Panc1 (cell line): ENCODE results near the gene ATP9A. TPM values are rescaled to one million over a fixed set of nuclear protein-coding genes. Genes with fewer than 3 reads are reported as not detected.

ENCODE experiments used
- ATAC-seq: fragments of 200-7000 bp; cut with Tn5 transposase; 2 replicates; pipeline ENCODE4 v1.9.1; 2020; ENCODE audit warnings: mild to moderate bottlenecking, moderate library complexity
- BruUV-seq: library from RNA; stranded (reverse); fragments of 400-500 nt; replicated peaks from 2 replicates; lab custom pipeline; 2021; lab: Mats Ljungman, UMichigan
- CTCF ChIA-PET: fragments of 300-600 bp; sonication (Branson Sonifier 250); formaldehyde crosslinking; loops from one replicate; lab custom pipeline; 2022; ENCODE audit warnings: antibody characterized with exemption; lab: Charles Lee
- POLR2A ChIA-PET: fragments of 300-600 bp; sonication (Branson Sonifier 250); formaldehyde crosslinking; loops from one replicate; lab custom pipeline; 2022; ENCODE audit warnings: antibody characterized with exemption; lab: Charles Lee
- DNase-seq: peaks from one replicate; pipeline ENCODE4 v3.0.0-alpha.2; 2010; ENCODE audit warnings: low read depth, low spot score
- H3K27ac ChIP-seq: 2 replicates; pipeline ENCODE4 v1.5.1; 2011; ENCODE audit warnings: mild to moderate bottlenecking, low read length, inconsistent platforms
- H3K27me3 ChIP-seq: fragments of 200-500 bp; sonication (Bioruptor generic); 2 replicates; pipeline ENCODE4 v1.6.0; 2014; ENCODE audit warnings: low read length, inconsistent platforms; ENCODE audit not compliant: control insufficient read depth, insufficient read depth
- H3K36me3 ChIP-seq: fragments of 200-500 bp; sonication (Bioruptor generic); 2 replicates; pipeline ENCODE4 v1.5.1; 2014; ENCODE audit warnings: inconsistent platforms, mild to moderate bottlenecking, low read length, moderate library complexity; ENCODE audit not compliant: control insufficient read depth, insufficient read depth
- H3K4me1 ChIP-seq: 2 replicates; pipeline ENCODE4 v1.5.1; 2011; ENCODE audit warnings: inconsistent platforms, mild to moderate bottlenecking, low read length, moderate library complexity; ENCODE audit not compliant: control insufficient read depth, insufficient read depth
- H3K4me3 ChIP-seq, 2 experiments: 2 replicates each; pipeline ENCODE4 v1.5.1; 2011 to 2012; ENCODE audit warnings: low read depth in 2 of 2, low read length in 2 of 2, mild to moderate bottlenecking in 2 of 2, inconsistent platforms in 1 of 2, moderate library complexity in 1 of 2
- H3K9me3 ChIP-seq: fragments of 200-500 bp; sonication (Bioruptor generic); 2 replicates; pipeline ENCODE4 v1.5.1; 2014; ENCODE audit warnings: low read depth, mild to moderate bottlenecking, inconsistent platforms, low read length, moderate library complexity; ENCODE audit not compliant: control insufficient read depth, insufficient read depth
- CTCF ChIP-seq: fragments of 450-650 bp; IDR thresholded peaks from 2 replicates; pipeline ENCODE4 v1.5.1; 2017; ENCODE audit warnings: mild to moderate bottlenecking
- POLR2AphosphoS5 ChIP-seq: IDR thresholded peaks from 2 replicates; pipeline ENCODE4 v1.6.1; 2012; ENCODE audit warnings: mild to moderate bottlenecking, low read depth, low read length, moderate library complexity
- REST ChIP-seq, 2 experiments: IDR thresholded peaks; 2 replicates each; pipeline ENCODE4 v1.6.1; 2011 to 2012; ENCODE audit warnings: low read depth in 2 of 2, control low read depth in 1 of 2, low read length in 1 of 2, mild to moderate bottlenecking in 1 of 2, moderate library complexity in 1 of 2; ENCODE audit not compliant: insufficient read depth in 1 of 2
- SIN3A ChIP-seq: IDR thresholded peaks from 2 replicates; pipeline ENCODE4 v1.6.1; 2012; ENCODE audit warnings: low read depth, mild to moderate bottlenecking, low read length, moderate library complexity, borderline replicate concordance; ENCODE audit not compliant: insufficient read depth
- TCF7L2 ChIP-seq: IDR thresholded peaks from 2 replicates; pipeline ENCODE4 v1.6.1; 2011; ENCODE audit warnings: mild to moderate bottlenecking, low read depth, low read length, inconsistent platforms
- in situ Hi-C: cut with HindIII; loops from 2 replicates; pipeline ENCODE4 v1.10.0; 2016; ENCODE audit warnings: low sequenced_read_pairs, low pct_unique_long_range_greater_than_20kb
- intact Hi-C: fragments of 100-400 bp; cut with micrococcal nuclease; formaldehyde crosslinking; loops from one replicate; pipeline ENCODE4 v1.10.0; 2022; ENCODE audit not compliant: unreplicated experiment
- total RNA-seq: library from RNA; stranded (reverse); gene quantifications from one replicate; pipeline ENCODE4 v1.2.1, GENCODE V29; 2021; ENCODE audit not compliant: unreplicated experiment

The ATP9A gene
- total RNA-seq, 1 experiment from 2014 or later: 8.7 TPM

DNA sequence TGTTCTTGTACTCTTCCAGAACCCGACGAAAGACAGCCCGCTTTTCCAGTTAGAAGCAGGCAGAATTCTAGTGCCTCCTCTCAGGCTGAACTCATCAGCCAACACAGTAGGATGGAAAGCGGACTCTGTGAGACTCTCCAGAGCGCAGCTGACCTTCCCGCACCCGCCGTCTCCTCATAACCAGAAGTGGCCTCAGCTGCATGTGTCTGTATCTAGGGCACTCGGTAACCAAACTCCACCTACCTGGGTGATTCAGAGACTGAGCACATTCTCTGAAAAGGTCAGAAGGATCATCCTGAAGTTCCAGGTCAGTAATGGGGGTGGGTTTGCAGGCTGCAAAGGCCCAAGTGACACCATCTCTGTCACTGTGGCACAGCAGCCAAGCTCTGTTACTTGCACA lies 158.9 kb downstream of the ATP9A start:
- no peak overlapping the region for H3K27ac ChIP-seq
- H3K9me3 ChIP-seq: no peaks in the 10 kb centered on the region
- ChIA-PET POLR2A (interaction anchor here (0.6 kb wide), 1 partner anchor 28 kb away, joined by 3 read pairs; no protein-coding TSS in a partner anchor), CTCF (no interaction called here)
- in situ Hi-C loops (no loop called here), intact Hi-C loops (no loop called here)
- no peak for DNase-seq
- ATAC-seq: no peak
- no peak for TF ChIP-seq SIN3A
- no peak for TF ChIP-seq TCF7L2
- no peak for TF ChIP-seq POLR2AphosphoS5
- no peak overlapping the region for H3K4me3 ChIP-seq
- BruUV-seq: no TSS peak
- no peaks in the 10 kb centered on the region for H3K4me1 ChIP-seq
- H3K27me3 ChIP-seq: no peaks in the 10 kb centered on the region
- no peaks in the 10 kb centered on the region for H3K36me3 ChIP-seq

- ChIA-PET POLR2A (no interaction called here), CTCF (interaction anchor here (0.6 to 0.7 kb wide), 2 partner anchors 13 to 67 kb away, joined by 7 to 10 read pairs; no protein-coding TSS in a partner anchor)
- H3K9me3 ChIP-seq: no peaks in the 10 kb centered on the region
- no peak overlapping the region for H3K27ac ChIP-seq
- TF ChIP-seq TCF7L2 (no peak), REST (IDR thresholded peaks at IDR 0.05; ENCODE audit: insufficient read depth in 1 of 2, low read depth in 2 of 2, low read length in 1 of 2) (no peak), SIN3A (no peak), CTCF (no peak), POLR2AphosphoS5 (no peak)
- no peaks in the 10 kb centered on the region for H3K27me3 ChIP-seq
- DNase-seq (no peak), ATAC-seq (no peak)
- intact Hi-C loops: no loop called here
- no peak overlapping the region for H3K4me3 ChIP-seq
- no TSS peak for BruUV-seq
- in situ Hi-C loops: no loop called here
- no peaks in the 10 kb centered on the region for H3K4me1 ChIP-seq
- no peaks in the 10 kb centered on the region for H3K36me3 ChIP-seq
Measured at GRCh38 chr20:51608061-51608460, 160.1 kb downstream of the ATP9A start.

DNA sequence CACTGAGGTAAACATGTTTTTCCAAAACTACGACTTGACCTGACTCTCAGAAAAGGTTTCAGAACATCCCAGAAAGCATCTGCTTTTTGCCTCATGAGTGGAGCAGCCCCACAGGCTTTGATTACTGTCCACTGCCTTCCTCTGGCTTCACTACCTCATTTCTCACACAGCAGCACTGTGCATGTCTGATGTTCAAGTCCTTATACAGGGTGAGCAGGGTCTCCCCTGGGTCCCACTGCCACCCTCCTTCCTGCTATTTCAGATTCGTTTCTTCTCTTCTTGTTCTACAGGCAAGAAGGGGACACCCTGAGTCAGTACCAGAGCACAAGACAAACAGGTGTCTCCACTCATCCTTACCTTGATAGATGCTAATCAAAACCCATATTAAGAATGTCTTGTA lies 161.0 kb downstream of the ATP9A start:
- ATAC-seq: no peak
- in situ Hi-C loops: no loop called here
- no peaks in the 10 kb centered on the region for H3K9me3 ChIP-seq
- ChIA-PET CTCF (interaction anchor here (0.7 kb wide), 1 partner anchor 13 kb away, joined by 7 read pairs; no protein-coding TSS in a partner anchor), POLR2A (no interaction called here)
- BruUV-seq: no TSS peak
- no peak for TF ChIP-seq POLR2AphosphoS5
- TF ChIP-seq REST (IDR thresholded peaks at IDR 0.05; ENCODE audit: insufficient read depth in 1 of 2, low read depth in 2 of 2, low read length in 1 of 2): no peak
- no peak for TF ChIP-seq TCF7L2
- no peak for TF ChIP-seq CTCF
- no peak for TF ChIP-seq SIN3A
- H3K4me1 ChIP-seq: no peaks in the 10 kb centered on the region
- no peak for DNase-seq
- no peaks in the 10 kb centered on the region for H3K27me3 ChIP-seq
- intact Hi-C loops: no loop called here
- no peak overlapping the region for H3K27ac ChIP-seq
- H3K36me3 ChIP-seq: no peaks in the 10 kb centered on the region
- H3K4me3 ChIP-seq: no peak overlapping the region
